NCI-H2227 (cell line): ENCODE results near the gene HS1BP3.

Experiments used
- DNase-seq: peaks from one replicate; lab custom pipeline; 2025; ENCODE audit not compliant: unreplicated experiment; lab: John Stamatoyannopoulos, UW

The HS1BP3 gene

DNA sequence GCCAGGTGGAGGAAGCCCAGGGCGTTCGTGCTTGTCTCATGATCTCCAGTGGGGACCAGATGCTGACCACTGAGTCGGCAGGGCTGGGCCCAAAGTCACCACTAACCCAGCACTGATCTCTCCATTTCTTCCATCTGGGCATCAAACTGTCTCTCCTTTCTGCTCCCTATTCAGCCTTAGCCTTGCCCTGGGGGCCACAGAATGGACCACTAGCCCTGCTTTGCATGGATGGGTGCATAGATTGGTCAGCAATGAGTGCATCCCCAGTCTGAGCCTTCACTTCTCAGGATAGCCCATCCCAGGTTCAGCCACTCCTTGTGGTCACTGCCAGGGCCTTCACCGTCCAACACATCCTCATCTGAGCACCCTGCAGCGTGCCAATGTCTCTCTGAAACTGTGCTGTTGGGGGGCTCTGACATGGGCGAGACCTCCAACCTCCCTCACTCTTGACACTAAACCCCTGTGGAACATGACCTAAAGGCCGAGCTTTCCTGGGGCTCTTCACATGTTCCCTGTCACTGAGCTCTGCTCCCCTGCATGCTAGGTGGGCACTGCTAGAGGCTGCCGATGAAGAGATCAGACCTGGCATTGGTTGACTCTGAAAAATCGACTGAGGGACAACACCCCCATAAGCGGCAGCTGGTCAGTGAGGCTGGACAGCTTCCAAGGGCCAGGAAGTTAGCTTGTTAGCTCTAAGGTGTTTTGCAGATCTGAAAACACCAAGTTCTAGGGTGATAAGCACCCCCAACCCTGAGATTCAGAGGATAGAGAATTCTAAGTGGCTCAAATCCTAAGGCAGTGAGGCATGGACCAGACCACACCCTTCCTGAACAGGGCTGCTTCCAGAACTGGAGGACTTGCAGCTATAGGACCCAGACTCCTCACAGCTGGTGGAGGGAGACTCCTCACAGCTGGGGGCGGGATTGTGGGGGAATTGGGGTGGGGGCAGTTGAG lies 61.7 kb downstream of the HS1BP3 start:
- no peak for DNase-seq

DNA sequence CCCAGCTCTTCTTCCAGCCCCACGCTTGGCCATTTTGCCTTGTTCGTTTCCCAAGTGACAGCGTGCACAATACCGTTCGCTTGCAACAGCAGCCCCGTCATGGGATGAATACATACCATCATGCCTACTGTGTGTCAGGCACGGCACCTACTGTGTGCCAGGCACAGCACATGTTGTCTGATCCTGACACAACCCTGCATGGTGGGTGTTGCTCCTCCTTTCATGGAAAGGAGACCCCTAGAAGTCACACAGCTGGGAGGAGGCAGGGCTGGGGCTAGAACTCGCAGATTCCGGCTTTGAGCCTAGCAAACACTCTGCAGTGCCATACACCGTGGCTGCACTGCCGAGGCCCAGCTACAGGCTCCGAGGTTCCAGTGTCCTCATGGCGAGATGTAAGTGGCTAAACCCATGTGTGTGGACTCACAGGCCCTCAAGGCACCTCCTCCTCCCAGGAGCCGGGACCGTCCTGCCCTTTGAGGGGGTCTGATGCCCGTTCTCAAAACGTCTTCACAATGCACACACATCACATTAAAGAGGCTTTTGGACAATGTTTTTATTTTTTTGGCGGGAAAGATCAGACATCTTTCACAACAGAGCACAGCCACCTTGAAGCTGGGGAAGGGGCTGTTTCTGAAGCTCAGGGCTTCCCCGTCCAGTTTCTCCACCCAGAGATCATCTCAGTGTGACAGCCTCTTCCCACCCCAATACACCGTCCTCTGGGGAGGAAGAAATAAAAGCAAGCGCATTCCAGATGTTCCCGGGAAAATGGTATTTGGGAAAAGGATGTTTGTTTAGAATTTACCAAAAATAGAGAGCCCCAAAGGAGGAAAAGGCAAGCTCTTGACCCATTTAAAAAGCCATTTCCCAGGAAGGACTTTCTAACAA lies 64.9 kb downstream of the HS1BP3 start:
- DNase-seq = no peak

DNA sequence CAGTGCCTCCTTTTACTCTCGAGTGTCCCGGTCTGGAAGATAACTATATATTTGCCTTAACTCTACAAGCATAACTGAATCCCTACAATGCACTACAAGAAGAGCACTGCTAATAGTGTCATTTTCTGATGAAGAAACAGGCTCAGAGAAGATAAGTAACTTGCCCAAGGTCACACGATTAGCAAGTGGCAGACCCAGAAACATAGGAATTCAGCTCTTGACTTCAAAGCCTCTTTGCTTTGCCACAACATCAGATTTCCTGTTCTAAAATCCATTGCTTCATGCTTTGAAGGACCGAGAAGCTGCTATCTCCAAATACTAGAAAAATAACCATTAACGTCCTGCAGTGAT lies 65.6 kb downstream of the HS1BP3 start:
- DNase-seq = no peak

DNA sequence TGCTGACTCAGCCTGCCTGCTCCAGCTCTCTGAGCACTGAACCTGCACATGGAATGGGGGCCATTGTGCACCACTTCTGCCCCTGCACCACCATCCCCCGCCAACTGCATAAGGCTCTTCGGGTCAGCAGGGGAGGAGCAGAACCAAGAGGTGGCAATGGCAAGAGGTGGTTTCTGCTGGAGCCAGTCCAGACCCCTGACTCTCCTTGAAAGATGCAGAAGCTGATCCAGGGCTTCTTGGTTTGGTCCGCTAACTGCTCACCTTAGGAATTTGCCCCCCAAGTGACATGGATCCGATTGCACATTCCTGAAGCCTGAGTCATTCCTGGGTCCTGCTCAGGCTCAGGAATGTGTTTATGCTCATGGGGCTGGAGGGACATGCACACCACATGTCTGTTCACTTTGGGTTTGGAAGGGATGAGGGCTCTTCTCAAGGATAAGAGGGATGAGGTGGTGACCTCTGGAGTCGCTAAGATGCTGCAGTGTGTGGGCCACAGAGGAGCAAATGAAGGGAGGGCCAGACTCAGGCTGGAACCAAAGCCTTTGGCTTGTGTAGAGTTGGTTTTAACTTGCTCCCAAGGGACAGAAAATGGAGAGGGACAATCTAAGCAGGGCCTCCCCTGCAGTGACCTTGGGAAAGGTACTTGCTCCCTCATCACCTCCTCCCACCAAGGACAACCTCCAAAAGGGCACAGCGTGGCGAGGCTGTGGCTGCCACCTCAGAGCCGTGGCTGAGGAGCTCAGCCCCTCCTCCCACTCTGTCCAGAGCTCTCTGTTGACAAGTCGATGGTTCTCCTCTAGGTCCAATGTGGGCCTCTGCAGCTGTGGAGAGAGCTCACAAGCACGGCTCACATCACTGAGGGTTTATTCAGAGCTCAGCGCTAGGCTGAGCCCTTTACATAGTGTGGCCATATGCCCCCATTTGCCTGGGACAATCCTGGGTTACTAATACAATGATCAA lies 66.2 kb downstream of the HS1BP3 start:
- no peak for DNase-seq

DNA sequence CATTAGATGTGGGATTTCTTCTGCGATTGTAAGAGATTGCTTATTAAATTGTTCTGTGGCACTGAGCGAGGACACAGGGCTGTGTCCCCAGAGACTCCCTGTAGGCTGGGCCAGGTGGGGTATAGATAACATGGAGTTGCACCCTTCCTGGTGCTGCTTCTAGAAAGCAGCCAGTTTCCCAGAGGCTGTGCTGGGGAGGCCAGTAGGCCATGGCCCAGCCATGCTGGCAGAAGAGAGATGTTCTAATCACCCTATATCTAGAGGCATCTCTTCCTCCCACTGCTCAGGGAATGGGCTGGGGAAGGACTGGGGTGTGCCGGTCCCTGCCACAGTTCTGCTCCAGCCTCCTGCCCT lies 66.9 kb downstream of the HS1BP3 start:
- no peak for DNase-seq

DNA sequence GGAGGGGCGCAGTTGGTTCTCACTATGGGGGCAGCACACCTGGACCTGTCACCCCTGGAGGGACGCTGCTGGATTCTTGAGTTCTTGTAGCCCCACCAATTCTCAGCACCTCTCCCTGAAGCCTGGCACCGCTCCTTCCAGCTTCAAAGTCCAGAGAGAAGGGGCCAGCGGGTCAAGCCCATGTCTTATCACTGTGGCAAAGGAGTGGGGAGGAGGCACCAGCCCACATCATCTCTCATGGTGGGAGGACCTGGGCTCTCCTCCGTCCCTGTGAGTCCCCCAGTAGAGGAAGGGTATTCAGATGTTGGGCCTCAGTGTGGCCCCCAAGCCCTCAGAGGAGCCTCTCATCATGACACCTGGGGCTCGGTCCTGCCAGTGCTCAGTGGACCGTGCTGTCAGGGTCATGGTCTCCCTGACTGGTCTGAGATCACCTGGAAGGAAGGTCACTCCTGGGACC lies 67.4 kb downstream of the HS1BP3 start:
- no peak for DNase-seq

DNA sequence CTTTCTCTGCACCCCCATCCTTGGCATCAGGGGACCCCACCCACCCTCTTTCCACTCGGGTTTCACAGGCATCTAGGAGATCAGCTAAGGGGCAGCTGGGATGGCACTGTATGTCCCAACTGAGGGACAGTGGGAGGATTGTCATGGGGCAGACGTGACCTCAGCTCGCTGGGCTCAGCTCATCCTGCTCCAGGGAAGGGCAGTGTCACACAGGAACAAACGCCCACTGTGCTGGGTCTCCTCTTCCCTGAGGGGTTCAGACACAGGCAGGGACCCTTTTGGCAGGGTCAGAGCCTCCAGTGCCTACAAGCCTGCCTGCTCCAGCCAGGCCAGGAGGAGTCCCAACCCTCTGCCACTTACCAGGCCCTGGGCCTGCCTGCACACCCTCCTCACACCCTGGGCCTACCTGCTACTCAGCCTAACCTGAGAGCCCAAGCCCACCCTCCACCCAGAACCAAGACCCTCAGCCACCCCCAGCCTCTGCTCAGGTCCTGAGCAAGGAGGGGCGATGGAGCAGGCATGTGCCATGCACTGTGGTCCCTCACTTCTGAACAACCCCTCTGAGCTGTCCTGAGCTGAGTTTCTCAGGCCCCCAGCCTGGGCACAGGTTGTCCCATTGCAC lies 68.2 kb downstream of the HS1BP3 start:
- no peak for DNase-seq

DNA sequence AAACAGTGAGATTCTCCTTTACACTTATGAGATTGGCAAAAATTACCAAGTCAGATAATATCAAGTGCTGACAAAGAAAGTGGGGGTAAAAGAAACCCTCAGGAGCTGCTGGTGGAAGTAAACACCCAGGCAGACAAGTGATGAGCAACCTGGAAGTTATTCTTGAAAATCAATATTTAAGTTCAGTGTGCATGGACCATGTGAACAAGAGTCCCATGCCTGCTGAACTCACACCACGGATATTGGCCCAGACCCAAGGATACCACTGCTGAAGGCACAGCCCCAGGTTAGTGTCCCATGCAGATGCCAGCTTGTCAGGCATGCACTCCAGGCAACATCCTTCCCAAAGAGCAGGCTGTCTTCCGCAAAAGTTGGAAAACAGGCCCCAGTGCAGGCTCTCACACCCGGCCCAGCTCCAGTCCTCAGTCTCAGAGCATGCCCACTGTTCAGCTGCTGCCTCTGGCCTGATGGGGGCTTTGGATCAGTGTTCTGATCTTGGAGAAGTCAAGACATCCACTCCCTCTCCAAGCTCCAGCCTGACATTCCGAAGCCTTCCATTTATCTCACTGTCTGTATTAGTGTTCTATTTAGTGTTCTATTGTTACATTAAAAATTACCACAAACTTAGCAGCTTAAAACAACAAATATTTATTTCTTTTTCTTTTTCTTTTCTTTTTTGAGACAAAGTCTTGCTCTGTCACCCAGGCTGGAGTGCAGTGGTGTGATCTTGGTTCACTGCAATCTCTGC lies 70.0 kb downstream of the HS1BP3 start:
- no peak for DNase-seq

DNA sequence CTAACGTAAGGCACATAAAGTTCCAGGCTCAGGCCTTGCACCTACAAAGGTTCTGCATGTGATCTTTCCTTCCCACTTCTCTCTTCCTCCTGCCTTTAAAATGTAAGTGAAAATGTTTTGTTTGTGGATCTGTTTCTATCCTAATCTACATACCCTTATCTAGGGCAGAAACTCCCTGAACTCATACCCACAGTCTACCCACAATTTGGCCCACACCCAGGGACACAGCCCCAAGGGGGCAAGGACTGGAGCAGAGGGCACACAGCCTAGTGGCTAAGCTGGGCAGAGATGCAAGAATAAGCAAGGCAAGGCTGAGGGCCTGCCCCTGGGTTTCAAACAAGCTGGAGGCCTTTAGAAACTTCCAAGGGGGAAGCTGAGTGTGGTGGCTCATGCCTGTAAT lies 71.0 kb downstream of the HS1BP3 start:
- no peak for DNase-seq

DNA sequence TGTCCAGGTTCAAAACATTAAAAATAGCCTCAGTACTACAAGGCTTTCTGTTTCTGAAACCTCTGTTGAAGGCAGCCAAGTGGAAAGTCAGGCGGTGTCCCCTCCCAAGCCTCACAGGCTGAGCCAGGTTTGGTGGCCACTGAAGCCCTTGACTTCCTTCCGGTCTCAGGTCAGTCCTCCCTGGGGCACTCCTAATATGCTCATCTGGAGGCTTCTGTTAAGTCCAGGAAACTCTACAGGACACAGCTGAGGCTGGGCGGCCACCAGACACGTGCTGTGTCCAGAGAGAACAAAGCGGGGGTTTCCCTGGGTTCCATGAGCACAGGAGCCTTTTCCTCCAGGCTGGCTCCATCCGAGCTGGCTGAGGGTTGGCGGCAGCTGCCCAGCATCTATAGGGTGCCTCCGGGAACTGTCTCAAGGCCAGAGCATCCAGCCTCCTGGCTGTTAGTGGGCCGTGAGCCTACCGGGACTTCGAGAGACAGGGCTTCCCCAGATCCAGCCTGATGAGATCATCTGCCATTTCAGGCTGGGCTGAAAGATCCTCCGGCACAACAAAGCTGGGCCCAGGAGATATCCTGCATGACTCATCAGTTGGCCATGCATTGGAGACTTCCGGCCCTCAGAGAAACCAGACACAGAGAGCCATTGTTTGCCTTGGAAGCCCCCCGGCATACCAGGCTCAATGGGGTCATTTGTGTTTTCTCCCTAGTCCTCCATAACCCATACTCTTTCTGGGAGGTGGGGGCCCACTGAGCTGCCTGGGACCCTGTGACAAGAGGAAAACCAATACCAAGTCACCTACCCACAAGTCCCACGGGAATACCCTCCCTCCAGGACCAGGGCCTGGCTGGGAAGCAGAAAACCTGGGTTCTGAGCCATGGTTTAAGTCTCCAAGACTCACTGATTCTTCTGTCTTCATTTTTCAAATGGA lies 71.7 kb downstream of the HS1BP3 start:
- DNase-seq = no peak

DNA sequence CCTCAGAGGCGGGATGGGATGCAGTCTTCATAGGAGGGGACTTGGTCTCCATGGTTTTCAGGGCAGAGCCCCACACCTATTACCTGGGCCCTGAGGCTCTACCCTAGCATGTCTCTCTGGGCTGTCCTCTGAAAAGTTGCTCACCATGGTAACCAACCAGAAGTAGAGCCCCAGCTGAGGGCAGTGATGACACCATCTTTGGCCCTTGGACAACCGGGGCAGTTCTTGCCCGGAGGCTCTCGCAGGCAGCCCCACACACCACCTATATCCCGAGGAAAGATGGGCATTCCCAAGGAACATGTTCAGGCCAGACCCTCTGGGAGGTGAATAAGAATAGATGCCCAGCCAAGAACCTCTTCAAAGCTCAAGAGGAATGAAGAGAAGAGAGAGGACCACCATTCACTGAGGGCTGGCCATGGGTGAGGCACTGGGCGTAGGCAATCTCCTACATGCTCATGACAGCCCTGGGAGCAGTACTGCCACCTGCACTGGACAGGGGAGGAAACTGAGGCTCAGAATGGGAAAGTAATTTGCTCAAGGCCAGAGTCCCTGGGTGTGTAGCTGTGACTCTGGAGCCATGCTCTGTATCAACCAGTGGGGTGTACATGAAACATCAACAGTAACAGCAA lies 72.5 kb downstream of the HS1BP3 start:
- no peak for DNase-seq

DNA sequence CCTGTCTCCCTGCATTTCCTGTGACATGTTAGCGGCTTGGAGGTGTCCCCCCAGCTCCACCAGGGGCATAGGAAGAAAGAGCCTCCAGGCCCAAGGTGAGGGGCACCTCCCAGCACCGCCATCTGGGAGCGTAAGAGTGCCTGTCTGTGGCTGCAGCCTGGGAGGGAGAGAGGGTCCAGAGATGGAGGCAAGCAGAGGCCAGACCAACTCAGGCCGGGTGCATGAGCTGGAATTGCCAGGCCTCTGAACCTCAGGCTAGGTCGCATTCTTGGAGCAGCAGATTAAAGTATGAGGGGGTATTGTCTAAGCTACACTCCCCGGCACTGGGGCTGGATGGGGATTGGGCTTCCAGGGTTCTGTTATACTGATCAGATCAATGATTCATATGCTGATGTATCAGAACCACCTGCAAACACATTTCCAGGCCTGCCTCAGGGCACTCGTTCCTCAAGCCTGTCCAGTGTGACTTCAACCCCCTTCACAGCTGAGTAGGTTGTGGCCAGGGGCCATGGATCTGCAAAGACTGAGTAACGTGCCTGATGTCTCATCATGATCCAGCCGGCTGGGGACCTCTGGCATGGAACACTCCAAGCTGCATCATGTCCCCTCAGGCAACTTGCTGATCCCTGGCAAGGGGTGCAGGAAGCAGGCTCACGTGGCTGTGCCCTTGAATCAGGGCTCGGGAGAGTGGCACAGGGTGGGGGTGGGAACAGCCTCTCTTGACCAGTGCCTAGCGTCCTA lies 73.2 kb downstream of the HS1BP3 start:
- no peak for DNase-seq

DNA sequence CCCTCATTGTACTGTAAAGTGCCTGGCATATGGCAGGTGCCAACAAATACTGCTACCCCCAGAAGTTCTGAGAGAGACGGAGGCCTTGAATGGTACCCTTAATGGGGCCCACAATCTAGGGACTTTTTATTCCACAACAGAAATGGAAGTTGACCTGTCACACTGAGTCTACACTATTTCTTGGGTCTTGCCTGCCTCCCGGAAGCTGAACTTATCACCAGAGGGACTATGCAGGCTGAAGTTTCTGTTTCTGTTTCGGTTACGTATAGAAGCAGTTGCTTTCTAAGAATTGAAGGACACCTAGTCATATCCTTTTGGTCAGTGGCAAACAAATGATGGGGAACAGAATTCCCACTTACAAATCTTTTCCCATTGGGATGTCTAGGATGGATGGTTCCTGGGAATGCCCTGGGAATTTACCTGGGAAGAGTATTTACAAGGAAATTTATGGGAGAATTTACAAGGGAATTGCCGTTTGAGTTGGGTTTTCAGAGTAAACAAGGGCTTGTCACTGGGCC lies 74.2 kb downstream of the HS1BP3 start:
- DNase-seq = no peak

DNA sequence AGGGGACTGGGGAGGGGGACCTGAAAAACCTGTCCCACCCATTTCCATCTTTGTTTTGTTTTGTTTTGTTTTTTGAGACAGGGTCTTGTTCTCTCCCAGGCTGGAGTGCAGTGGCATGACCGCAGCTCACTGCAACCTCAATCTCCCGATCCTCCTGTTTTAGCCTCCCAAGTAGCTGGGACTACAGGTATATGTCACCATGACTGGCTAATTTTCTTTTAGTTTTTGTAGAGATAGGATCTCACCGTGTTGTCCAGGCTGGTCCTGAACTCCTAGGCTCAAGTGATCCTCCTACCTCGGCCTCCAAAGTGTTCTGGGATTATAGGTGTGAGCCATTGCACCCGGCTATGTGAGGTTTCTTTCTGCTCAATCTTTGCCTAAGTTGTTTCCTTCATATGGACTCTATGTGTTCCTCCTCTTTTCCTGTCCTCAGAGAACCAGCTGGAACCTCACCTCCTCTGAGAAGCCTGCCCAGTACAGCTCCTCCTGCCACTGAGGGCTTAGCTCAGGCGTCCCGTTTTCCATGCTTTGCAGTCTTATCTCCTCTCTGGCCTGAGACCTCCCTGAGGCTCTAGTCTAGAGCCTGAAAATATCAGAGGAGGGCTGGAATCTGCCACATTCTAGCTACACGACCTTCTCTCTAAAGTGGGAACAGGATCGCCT lies 74.8 kb downstream of the HS1BP3 start:
- no peak for DNase-seq

DNA sequence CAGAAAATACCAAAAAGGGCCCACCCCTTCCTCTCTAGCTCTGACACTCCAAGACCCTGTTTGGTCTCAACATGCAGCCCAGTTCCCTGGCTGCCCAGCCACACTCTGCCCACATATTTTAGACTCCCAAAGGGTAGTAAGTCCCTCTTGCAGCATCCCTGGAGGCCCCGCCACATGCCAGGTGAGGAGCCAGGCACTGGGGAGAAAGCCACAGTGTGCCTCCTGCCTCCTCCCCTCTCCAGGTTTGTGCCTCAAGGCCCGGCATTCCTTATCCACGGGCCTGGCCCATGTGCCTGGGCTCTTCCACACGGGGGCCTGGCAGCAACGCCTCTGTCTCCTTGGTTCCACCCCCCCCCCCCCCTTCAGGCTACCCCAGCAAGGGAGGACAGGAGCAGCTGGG lies 75.5 kb downstream of the HS1BP3 start:
- no peak for DNase-seq

DNA sequence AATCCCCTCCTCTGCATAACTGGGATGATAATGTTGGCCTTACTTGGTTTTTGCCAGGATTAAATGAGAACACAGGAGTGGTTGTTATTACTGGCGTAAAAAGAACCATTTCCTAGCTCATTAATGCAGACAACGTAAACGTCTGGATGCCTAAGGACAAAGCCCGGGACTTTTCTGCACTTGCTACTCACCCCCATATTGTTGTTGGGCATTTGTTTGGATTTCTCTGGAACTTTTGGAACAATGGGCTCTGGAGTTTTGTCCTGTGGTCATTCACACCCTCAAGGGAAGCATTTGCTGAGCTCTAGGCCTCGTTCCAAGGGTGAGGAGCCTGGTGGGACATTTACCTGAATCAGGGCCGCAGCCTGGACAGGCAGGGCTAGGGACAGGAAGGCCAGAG lies 76.0 kb downstream of the HS1BP3 start:
- DNase-seq = no peak

DNA sequence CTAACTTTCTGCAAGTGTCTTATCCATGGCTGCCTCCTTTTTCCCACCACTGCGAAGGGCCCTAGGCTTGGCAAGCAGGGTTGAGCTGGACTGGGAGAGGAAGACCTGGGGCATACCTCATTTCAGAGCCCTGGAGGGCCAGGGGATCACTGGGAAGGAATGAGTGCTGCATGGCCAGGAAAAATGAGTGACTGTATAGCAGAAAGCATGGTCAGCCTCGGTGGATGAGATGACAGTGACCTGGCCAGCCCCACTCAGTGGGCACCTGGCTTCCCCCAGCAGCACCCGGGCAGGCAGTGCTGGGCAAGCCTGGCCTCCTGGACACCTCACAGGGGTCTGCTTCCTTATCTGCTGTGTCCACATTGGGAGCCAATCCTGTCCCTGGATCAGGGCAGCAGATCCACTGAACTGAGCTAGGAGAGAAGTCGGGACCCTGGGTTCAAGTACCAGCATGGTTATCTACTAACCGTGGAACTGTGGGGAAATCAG lies 76.4 kb downstream of the HS1BP3 start:
- DNase-seq = no peak
